HEK293 (cell line): Measurements from ENCODE around the gene SDF2.

ENCODE experiments used
- ATF2 ChIP-seq: fragments of 450-650 bp; formaldehyde crosslinking; IDR thresholded peaks from 2 replicates; pipeline ENCODE4 v1.5.1; 2016; ENCODE audit warnings: missing biosample characterization, missing genetic modification characterization, low read depth
- CTCF ChIP-seq: fragments of 450-650 bp; formaldehyde crosslinking; IDR thresholded peaks from 2 replicates; pipeline ENCODE4 v1.5.1; 2016; ENCODE audit warnings: missing biosample characterization, missing genetic modification characterization
- KLF16 ChIP-seq: fragments of 450-650 bp; formaldehyde crosslinking; IDR thresholded peaks from 2 replicates; pipeline ENCODE4 v1.5.1; 2017; ENCODE audit warnings: missing biosample characterization, missing genetic modification characterization
- REST ChIP-seq: fragments of 450-650 bp; formaldehyde crosslinking; IDR thresholded peaks from 2 replicates; pipeline ENCODE4 v1.5.1; 2016; ENCODE audit warnings: missing biosample characterization, missing genetic modification characterization
- ZBTB1 ChIP-seq: fragments of 450-650 bp; formaldehyde crosslinking; IDR thresholded peaks from 2 replicates; pipeline ENCODE4 v1.5.1; 2016; ENCODE audit warnings: missing biosample characterization, missing genetic modification characterization

- no peak for TF ChIP-seq CTCF (tag by site-specific recombination)
- no peak for TF ChIP-seq KLF16
- no peak for TF ChIP-seq REST (tag by site-specific recombination)
- no peak for TF ChIP-seq ATF2
- TF ChIP-seq ZBTB1 (tag by site-specific recombination): no peak
Observed at GRCh38 chr17:28707339-28707720, 45.6 kb upstream of the SDF2 start.
